MV-4-11 (cell line): ENCODE measurements around the gene FBXL15.

Experiments
- DNase-seq: peaks from one replicate; lab custom pipeline; 2025; lab: John Stamatoyannopoulos, UW

The FBXL15 gene, protein sequence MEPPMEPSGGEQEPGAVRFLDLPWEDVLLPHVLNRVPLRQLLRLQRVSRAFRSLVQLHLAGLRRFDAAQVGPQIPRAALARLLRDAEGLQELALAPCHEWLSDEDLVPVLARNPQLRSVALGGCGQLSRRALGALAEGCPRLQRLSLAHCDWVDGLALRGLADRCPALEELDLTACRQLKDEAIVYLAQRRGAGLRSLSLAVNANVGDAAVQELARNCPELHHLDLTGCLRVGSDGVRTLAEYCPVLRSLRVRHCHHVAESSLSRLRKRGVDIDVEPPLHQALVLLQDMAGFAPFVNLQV

DNA sequence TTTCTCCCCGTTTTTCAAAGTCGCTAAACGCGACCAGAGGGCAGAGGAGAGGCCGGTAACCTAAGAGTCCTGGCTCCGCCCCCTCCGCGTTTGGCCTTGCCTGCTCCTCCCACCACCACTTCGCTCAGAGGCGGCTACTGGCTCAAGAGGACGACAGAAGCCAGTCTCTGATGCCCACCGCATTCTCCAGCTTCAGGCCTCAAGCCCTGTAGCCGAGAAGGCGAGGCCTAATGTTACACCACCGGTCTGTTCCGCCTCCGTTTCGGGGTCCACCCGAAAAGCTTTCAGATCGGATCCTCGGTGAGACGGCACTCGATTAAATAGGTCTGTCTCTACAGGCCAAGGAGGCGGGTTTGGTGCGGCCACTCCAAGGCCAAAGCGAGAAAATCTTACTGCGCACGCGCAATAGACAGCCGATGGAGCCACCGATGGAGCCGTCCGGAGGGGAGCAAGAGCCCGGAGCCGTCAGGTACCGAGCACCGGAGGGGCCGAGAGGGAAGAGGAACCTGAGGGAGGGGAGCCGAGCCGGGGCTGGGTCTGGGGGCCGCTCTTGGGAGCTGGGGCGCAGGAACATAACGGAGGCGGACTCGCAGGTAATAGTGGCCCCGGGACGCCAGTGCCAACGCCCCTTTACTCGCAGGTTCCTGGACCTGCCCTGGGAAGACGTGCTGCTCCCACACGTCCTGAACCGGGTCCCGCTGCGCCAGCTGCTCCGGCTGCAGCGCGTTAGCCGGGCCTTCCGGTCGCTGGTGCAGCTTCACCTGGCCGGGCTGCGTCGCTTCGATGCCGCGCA is at the start of gene FBXL15:
Gene FBXL15 (plus strand): TSS at position 123 of the 793 bp plus-strand sequence. CDS start 294 bp downstream, at position 417.
- peak; percentile 96 for DNase-seq

GRCh38 chr10:102371295-102371694 is 49.3 kb upstream of the FBXL15 start:
- DNase-seq: no peak

- DNase-seq: no peak
These were observed 45.4 kb upstream of the FBXL15 start for GRCh38 chr10:102375250-102375649.

DNA sequence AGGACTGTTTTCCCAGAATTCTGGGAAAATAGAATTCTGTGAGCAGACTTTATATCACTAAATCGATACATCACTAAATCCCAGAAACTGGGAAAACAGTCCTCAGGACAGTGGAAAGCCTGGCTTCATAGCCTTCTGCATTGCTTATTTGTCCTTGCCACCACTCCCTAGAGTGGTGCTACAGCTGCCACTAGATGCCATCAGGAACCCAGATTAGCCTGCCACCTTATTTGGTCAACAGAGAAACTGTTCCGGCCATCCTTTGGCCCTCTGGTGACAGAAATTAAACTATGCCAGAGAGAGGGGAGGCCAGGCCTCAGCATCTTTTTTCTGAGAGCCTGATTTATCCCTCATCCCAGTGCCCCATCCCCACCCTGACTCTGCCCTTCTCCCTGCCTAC is 44.8 kb upstream of the FBXL15 start:
- no peak for DNase-seq

DNA sequence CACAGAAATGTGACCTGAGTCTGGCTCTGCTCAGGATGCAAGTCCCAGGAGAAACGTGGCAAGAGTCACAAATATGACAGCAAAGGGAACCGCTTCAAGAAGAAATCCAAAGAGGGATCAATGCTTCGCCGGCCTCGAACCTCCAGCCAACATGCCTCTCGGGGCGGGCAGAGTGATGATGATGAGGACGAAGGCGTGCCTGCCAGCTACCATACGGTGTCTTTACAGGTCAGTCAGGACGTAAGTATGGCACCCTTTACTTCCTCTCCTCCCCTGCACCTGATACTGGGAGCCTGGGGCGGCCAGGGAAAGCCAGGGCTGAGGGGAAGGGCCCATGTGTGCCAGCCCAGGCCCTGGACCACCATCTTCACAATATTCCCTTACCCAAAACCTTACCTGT is 43.7 kb upstream of the FBXL15 start:
- no peak for DNase-seq

- no peak for DNase-seq
These were observed 41.3 kb upstream of the FBXL15 start for GRCh38 chr10:102379383-102379782.

- no peak for DNase-seq
These were observed 38.7 kb upstream of the FBXL15 start for GRCh38 chr10:102381983-102382382.

DNA sequence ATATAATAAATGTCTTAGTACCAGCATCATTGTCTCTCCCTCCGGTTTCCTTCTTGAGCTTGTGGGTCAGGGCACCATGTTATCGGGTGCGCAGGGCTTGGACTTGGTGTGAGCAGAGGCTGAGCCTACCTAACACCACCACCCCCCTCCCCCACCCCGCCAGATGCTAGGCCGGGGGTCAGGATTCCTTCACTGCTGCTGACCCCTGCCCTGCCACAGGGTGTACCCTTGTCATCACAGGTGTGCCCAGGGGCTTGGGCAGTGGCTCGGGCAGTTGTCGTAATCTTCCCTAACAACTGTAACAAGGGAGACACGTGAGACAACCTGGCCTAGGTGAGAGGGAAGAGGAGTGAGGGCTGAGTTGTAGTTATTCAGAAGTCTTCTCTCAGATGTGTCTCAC is 37.8 kb upstream of the FBXL15 start:
- no peak for DNase-seq

GRCh38 chr10:102384053-102384452 is 36.6 kb upstream of the FBXL15 start:
- no peak for DNase-seq

DNA sequence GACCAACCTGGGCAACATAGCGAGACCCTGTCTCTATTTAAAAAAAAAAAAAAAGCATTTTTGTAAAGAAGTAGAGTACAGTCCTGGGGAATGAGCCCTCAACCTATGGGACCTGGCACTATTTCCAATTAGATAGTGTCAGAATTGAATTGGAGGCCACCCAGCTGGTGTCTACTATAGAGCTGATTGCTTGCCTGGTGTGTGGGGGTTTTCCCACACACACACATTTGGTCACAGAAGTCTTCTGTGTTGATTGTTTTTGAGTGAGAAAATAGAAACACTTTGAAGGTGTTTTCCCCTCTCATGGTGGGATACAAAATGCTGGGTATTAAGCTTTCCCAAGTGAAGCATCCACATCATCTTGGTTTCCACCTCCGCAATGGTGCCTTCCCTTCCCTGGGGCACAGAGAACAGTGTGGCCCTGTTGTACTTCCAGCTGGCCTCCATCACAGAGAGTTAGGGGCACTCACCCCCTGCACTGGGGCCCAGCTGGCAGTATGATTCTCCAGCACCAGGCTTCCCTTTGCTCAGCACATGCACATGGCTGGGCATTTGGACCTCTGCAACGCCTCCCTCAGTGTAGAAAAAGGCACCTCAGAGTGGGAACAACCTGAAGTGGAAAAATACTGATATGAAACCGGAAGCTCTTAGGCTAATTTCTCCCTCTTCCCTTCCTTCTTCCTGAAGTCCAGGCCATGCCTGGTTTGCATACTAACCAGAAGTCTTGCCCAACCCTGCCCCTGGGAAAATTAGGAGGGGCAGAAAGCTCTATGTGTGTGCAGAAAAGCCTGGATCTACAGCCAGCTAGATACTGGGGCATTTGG is 35.8 kb upstream of the FBXL15 start:
- peak; percentile 74 for DNase-seq

- DNase-seq: no peak
These were observed 30.7 kb upstream of the FBXL15 start for GRCh38 chr10:102389894-102390293.

- no peak for DNase-seq
These were observed 28.3 kb upstream of the FBXL15 start for GRCh38 chr10:102392306-102392705.

DNA sequence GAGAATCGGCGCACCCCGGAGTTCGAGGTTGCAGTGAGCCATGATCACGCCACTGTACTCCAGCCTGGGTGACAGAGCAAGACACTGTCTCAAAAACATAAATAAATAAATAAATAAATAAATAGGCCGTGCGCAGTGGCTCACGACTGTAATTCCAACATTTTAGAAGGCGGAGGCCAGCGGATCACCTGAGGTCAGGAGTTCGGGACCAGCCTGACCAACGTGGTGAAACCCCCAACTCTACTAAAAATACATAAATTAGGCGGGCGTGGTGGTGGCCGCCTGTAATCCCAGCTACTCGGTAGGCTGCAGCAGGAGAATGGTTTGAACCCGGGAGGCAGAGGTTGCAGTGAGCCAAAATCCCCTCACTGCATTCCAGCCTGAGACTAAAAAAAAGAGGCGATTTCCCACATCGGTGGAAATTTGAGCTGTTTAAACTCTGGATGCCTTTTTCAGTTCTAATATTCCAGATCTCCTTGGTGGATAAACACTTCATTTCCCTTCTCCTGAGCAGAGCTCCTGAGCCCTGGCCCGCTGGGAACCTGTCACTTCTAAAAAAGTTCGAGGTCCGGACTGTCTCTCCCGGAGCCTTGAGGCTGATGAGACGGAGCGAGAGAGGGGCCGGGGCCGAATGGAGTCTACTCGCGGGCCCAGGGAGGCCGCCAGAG is 27.1 kb upstream of the FBXL15 start:
- DNase-seq: no peak

- DNase-seq: peak; percentile 84
These were observed 26.4 kb upstream of the FBXL15 start for GRCh38 chr10:102394079-102394800.

DNA sequence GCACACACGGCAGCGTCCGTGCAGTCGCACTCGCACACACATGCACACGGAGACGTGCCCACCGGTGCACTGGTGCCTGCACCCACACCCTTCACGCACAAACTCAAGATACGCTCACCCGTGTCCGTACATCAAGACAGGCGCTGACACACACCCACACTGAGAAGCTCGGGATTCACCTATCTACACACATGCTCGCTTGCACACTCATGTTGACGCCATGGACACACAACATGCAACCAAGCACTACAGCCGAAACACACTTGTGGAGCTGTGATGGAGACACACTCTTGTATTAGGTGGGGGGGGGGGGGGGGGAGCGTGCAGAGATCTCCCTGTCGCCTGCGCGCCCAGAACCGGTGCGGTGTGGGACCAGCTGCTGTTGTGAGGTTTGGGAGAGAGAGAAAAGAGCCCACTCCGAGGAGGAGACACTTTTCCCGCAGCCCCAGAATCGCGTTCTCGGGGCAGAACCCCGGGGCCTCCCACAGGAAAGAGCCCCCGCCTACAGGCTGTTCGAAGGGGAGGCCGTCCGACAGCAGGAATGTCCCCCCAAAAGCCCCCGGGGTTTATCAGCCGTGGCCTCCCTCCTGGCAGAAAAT is 25.7 kb upstream of the FBXL15 start:
- DNase-seq: peak; percentile 17

DNA sequence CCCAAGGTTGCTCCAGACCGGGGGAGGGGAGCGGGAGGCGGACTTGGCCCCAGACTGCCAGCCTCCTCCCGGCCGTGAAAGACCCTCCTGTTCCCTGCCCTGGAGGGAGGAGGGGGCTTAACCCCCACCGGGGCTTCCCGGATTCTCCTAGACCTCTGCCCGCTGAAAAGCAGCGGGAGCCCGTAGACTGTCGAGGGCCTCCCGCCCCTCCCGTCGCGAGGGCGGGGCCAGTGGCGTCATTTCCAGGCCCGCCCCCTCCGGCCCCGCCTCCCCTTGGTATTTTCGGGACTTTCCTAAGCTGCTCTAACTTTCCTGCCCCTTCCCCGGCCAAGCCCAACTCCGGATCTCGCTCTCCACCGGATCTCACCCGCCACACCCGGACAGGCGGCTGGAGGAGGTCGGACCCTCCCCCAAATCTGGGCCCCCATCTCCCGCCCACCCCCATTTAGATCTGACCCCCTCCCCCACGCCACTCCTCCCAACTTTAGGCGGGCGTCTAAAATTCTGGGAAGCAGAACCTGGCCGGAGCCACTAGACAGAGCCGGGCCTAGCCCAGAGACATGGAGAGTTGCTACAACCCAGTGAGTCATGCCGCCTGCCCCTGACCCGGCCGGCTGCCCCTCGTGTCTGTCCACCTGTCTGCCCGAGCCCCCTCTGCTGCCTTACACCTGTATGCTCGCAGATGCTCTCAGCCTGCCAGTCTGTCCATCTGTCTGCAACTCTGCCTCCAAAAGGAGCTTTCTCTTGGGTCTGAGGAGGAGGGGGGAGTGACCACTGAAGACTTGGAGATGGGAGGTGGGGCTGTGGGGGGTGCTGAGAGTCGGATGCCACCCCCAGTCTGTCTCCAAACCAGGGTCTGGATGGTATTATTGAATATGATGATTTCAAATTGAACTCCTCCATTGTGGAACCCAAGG is 25.0 kb upstream of the FBXL15 start, which contains the start of gene NFKB2:
Gene NFKB2 (plus strand): TSS at position 306 of the 917 bp plus-strand sequence. CDS start 255 bp downstream, at position 561.
- DNase-seq: peak; percentile 63

DNA sequence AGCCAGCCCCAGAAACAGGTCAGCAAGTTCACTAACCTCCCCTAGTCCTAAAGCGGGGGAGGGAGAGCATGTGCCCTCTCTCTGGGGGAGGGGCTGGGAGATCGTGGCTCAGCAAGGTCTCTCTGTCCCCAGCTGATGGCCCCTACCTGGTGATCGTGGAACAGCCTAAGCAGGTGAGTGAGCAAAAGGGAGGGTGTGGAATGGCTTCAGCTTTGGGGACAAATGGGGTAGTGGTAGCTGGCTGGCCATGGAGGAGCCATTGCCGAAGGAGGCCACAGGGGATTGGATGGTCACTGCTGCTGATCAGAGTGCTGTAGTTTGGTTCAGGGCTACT is 24.4 kb upstream of the FBXL15 start:
- DNase-seq: no peak

DNA sequence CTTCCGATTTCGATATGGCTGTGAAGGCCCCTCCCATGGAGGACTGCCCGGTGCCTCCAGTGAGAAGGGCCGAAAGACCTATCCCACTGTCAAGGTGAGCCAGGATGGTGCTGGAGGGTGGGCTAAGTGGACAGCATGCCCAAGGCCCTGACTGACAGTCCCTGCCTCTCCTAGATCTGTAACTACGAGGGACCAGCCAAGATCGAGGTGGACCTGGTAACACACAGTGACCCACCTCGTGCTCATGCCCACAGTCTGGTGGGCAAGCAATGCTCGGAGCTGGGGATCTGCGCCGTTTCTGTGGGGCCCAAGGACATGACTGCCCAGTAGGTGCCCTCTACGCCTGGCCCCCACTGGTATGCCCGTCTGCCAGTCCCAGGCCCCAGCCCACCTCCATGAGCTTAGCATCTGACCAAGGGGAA is 23.9 kb upstream of the FBXL15 start:
- DNase-seq: no peak

GRCh38 chr10:102397222-102398171 is 23.1 kb upstream of the FBXL15 start:
- no peak for DNase-seq
